ENCODE data around the gene CHST8. TPM values are rescaled to one million over a fixed set of nuclear protein-coding genes. Genes with fewer than 3 reads are reported as not detected.

Gene CHST8
- polyA plus RNA-seq, 3 donors, result not detected

DNA sequence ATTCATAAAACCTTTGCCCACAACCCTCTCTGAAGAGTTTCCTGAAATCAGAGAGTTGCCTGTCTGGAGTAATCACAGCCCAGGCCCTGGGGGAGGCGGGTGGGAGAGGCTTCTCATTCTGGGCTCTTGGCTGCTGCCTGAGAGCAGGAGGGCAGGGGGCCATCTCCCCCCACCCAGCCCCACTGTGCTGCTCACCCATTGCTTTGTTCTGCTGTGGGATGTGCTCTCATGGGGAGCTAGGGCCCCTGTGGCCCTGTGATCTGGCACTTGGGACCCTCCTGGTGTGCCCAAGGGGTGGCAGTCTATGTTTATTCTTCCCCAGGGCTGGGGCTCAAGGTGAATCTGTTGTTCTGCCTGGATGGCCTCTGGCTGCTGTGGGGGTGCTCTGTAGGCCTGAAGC, 181.0 kb downstream of the CHST8 start:
- Histone ChIP-seq H3K4me1 (ENCODE audit: control insufficient read depth in 1 of 2, insufficient read depth in 2 of 2, low read length in 2 of 2) (peaks cover 6 to 9% of the 10 kb centered on the region in 2 donors), H3K9ac (ENCODE audit: insufficient read depth, low read length, poor library complexity, severe bottlenecking) (no peak overlapping the region), H2AFZ (ENCODE audit: insufficient read depth, low read depth, low read length, poor library complexity, severe bottlenecking) (no peak overlapping the region), H3K79me2 (ENCODE audit: insufficient read depth, low read length) (no peaks in the 10 kb centered on the region), H3K27me3 (ENCODE audit: control insufficient read depth in 2 of 2, insufficient read depth in 2 of 2, low read length in 2 of 2) (no peaks in the 10 kb centered on the region), H3K4me2 (replicated peaks; ENCODE audit: extremely low read depth, low read length, poor library complexity, severe bottlenecking) (no peak overlapping the region), H3K4me3 (replicated peaks in 1 of 3; ENCODE audit: low read depth in 2 of 3, low read length in 3 of 3) (no peak overlapping the region), H3K27ac (ENCODE audit: low read depth in 1 of 2, low read length in 2 of 2) (no peak overlapping the region), H3K9me3 (replicated peaks in 1 of 2; ENCODE audit: control insufficient read depth in 1 of 2, insufficient read depth in 1 of 2, low read length in 2 of 2) (no peaks in the 10 kb centered on the region), H3K36me3 (replicated peaks in 1 of 2; ENCODE audit: control insufficient read depth in 1 of 2, insufficient read depth in 2 of 2, low read length in 2 of 2) (peaks cover 62 to 86% of the 10 kb centered on the region in 2 donors), H4K20me1 (ENCODE audit: insufficient read depth, low read length) (no peaks in the 10 kb centered on the region)
- Mint-ChIP-seq H3K4me3 (no peak overlapping the region), H3K9me3 (no peaks in the 10 kb centered on the region), H3K27ac (peak overlapping the region in 1 of 7 donors; percentile 10), H3K4me1 (peaks cover 13% of the 10 kb centered on the region), H3K27me3 (ENCODE audit: low read depth in 3 of 3) (peaks cover 0 to 11% (median 5%) of the 10 kb centered on the region in 3 donors), H3K36me3 (peaks cover 67 to 86% of the 10 kb centered on the region in 2 donors)
- intact Hi-C loops (cut with micrococcal nuclease), result no loop called here
- TF ChIP-seq, protein P1, sequence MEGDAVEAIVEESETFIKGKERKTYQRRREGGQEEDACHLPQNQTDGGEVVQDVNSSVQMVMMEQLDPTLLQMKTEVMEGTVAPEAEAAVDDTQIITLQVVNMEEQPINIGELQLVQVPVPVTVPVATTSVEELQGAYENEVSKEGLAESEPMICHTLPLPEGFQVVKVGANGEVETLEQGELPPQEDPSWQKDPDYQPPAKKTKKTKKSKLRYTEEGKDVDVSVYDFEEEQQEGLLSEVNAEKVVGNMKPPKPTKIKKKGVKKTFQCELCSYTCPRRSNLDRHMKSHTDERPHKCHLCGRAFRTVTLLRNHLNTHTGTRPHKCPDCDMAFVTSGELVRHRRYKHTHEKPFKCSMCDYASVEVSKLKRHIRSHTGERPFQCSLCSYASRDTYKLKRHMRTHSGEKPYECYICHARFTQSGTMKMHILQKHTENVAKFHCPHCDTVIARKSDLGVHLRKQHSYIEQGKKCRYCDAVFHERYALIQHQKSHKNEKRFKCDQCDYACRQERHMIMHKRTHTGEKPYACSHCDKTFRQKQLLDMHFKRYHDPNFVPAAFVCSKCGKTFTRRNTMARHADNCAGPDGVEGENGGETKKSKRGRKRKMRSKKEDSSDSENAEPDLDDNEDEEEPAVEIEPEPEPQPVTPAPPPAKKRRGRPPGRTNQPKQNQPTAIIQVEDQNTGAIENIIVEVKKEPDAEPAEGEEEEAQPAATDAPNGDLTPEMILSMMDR (IDR thresholded peaks at IDR 0.05), result no peak
- WGBS (ENCODE audit: insufficient coverage), result 88% methylated on average over 1 of the region's 1 CpG
- no peak for DNase-seq

DNA sequence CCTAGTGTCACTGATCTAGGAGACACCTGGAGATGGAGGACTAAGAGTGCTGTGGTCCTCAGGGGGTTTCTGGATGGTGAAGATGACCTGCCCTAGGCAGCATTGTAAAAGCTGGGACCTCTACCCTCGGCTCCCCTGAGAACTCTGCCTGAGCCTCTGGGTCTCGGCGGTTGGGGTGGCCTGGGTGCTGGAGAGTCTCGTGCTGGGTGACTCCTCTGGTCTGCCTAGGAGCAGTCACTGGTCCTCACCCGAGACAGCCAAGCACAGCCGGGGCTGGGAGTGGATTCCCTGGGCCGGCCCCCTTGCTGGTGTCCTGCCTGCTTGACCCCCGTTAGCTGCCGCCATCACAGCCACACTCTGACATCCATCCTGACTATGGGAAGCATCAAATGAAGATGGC, 181.6 kb downstream of the CHST8 start:
- H3K27me3 ChIP-seq (ENCODE audit: control insufficient read depth in 2 of 2, insufficient read depth in 2 of 2, low read length in 2 of 2), result no peaks in the 10 kb centered on the region
- Mint-ChIP-seq H3K36me3 (peaks cover 70 to 92% of the 10 kb centered on the region in 2 donors), H3K4me3 (no peak overlapping the region), H3K4me1 (peaks cover 11% of the 10 kb centered on the region), H3K9me3 (no peaks in the 10 kb centered on the region), H3K27ac (peak overlapping the region in 3 of 7 donors; percentile 22 to 68 (median 33)), H3K27me3 (ENCODE audit: low read depth in 3 of 3) (peaks cover 2 to 11% (median 4%) of the 10 kb centered on the region in 3 donors)
- peaks cover 4 to 5% of the 10 kb centered on the region in 2 donors for H3K4me1 ChIP-seq (ENCODE audit: control insufficient read depth in 1 of 2, insufficient read depth in 2 of 2, low read length in 2 of 2)
- H3K4me2 ChIP-seq (replicated peaks; ENCODE audit: extremely low read depth, low read length, poor library complexity, severe bottlenecking), result no peak overlapping the region
- WGBS (ENCODE audit: insufficient coverage), result 95% methylated on average over 9 of the region's 9 CpGs
- no peak overlapping the region for H3K27ac ChIP-seq (ENCODE audit: low read depth in 1 of 2, low read length in 2 of 2)
- H3K9me3 ChIP-seq (replicated peaks in 1 of 2; ENCODE audit: control insufficient read depth in 1 of 2, insufficient read depth in 1 of 2, low read length in 2 of 2), result no peaks in the 10 kb centered on the region
- H3K79me2 ChIP-seq (ENCODE audit: insufficient read depth, low read length), result no peaks in the 10 kb centered on the region
- H3K9ac ChIP-seq (ENCODE audit: insufficient read depth, low read length, poor library complexity, severe bottlenecking), result no peak overlapping the region
- DNase-seq, result no peak
- no peak overlapping the region for H2AFZ ChIP-seq (ENCODE audit: insufficient read depth, low read depth, low read length, poor library complexity, severe bottlenecking)
- intact Hi-C loops (cut with micrococcal nuclease), result no loop called here
- TF ChIP-seq, protein P1 (IDR thresholded peaks at IDR 0.05), result no peak
- peaks cover 66 to 92% of the 10 kb centered on the region in 2 donors for H3K36me3 ChIP-seq (replicated peaks in 1 of 2; ENCODE audit: control insufficient read depth in 1 of 2, insufficient read depth in 2 of 2, low read length in 2 of 2)
- no peak overlapping the region for H3K4me3 ChIP-seq (replicated peaks in 1 of 3; ENCODE audit: low read depth in 2 of 3, low read length in 3 of 3)
- H4K20me1 ChIP-seq (ENCODE audit: insufficient read depth, low read length), result no peaks in the 10 kb centered on the region

Measured in CD14-positive monocyte (primary cell).